ENCODE data around the gene FLVCR1. TPM values are rescaled to one million over a fixed set of nuclear protein-coding genes. Genes with fewer than 3 reads are reported as not detected.
"Not testable (repeated sequence)": the region's sequence is repeated elsewhere in the genome, so short reads cannot be mapped to it uniquely, and the experiment has no call there.

The FLVCR1 gene
- total RNA-seq, 2 experiments from 2014 or later, result 11.9 to 12.2 TPM

GRCh38 chr1:212903664-212904063 is 45.6 kb downstream of the FLVCR1 start:
- no peak for ATAC-seq
- CTCF ChIA-PET, result no interaction called here
- intact Hi-C loops (cut with micrococcal nuclease), result no loop called here
- Mint-ChIP-seq H3K27ac (no peak overlapping the region), H3K36me3 (ENCODE audit: low read depth) (peaks cover 23% of the 10 kb centered on the region), H3K9me3 (peaks cover 12% of the 10 kb centered on the region), H3K27me3 (no peaks in the 10 kb centered on the region), H3K4me1 (ENCODE audit: low read depth) (no peaks in the 10 kb centered on the region), H3K4me3 (no peak overlapping the region)
- DNase-seq, result no peak
- POLR2A ChIA-PET, result no interaction called here
- TF ChIP-seq CTCF (IDR thresholded peaks at IDR 0.05), result no peak

DNA sequence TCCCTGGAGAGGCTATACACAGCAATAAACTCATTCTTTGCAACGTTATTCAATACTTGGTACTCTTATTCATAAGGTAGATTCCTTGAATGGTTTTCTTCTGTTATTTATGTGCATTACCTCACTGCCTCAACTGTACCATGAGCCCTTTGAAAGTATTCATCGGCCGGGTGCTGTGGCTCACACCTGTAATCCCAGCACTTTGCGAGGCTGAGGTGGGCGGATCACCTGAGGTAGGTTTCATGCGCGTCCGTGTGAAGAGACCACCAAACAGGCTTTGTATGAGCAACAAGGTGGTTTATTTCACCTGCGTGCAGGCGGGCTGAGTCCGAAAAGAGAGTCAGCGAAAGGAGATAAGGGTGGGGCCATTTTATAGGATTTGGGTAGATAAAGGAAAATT is 50.0 kb downstream of the FLVCR1 start:
- H3K27ac Mint-ChIP-seq, POLR2A ChIA-PET, ATAC-seq: not testable (repeated sequence)

DNA sequence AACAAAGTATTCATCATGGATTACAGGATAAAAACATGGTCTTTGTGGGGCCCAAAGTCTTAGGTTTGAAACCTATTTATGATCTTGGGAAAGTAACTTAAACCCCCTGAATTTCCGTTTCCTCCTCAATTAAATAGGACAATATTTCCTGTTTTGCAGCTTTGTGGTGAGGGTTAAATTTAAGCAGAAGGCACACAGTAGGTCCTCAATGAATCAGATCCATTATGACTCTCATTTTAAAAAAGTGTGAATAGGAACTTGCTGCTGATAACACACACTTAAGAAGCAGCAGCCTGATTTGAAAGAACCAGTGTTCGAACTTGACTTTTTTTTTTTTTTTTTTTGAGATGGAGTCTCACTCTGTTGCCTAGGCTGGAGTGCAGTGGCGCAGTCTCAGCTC is 50.9 kb downstream of the FLVCR1 start:
- DNase-seq, result no peak
- Mint-ChIP-seq H3K4me1 (ENCODE audit: low read depth) (no peaks in the 10 kb centered on the region), H3K9me3 (peaks cover 1% of the 10 kb centered on the region), H3K27ac (no peak overlapping the region), H3K27me3 (no peaks in the 10 kb centered on the region), H3K4me3 (no peak overlapping the region), H3K36me3 (ENCODE audit: low read depth) (no peaks in the 10 kb centered on the region)
- no peak for TF ChIP-seq CTCF (IDR thresholded peaks at IDR 0.05)
- CTCF ChIA-PET, result no interaction called here
- no peak for ATAC-seq
- POLR2A ChIA-PET, result no interaction called here
- intact Hi-C loops (cut with micrococcal nuclease), result no loop called here

More for the DNA sequence above, 50.0 kb downstream of the FLVCR1 start:
- H3K4me1 Mint-ChIP-seq (ENCODE audit: low read depth); H3K36me3 Mint-ChIP-seq (ENCODE audit: low read depth); CTCF ChIA-PET; intact Hi-C loops (cut with micrococcal nuclease); DNase-seq; H3K4me3 Mint-ChIP-seq; H3K27me3 Mint-ChIP-seq; H3K9me3 Mint-ChIP-seq: not testable (repeated sequence)

DNA sequence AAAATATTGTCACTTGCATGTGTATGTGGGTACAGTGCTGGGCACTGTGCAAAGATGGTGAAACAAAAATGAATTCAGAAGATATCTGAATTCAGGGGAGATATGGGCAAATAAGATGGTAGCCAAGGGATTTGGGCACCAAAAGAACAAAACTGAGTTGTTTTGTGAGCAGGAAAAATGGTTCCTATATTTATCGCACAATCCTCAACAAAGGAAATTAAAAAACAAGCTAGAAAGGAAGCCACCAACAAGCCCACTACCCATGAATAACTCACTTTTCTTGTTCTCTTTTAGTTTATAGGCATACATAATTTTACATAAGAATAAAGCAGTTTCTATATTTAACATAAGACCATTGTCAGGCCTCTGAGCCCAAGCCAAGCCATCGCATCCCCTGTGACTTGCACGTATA is 51.6 kb downstream of the FLVCR1 start:
- no peaks in the 10 kb centered on the region for H3K27me3 Mint-ChIP-seq
- no peaks in the 10 kb centered on the region for H3K4me1 Mint-ChIP-seq (ENCODE audit: low read depth)
- DNase-seq (no peak), ATAC-seq (no peak)
- peaks cover 1% of the 10 kb centered on the region for H3K9me3 Mint-ChIP-seq
- intact Hi-C loops (cut with micrococcal nuclease), result no loop called here
- POLR2A ChIA-PET, result no interaction called here
- TF ChIP-seq CTCF (IDR thresholded peaks at IDR 0.05), result no peak
- no peak overlapping the region for H3K27ac Mint-ChIP-seq
- H3K4me3 Mint-ChIP-seq, result no peak overlapping the region
- H3K36me3 Mint-ChIP-seq (ENCODE audit: low read depth), result no peaks in the 10 kb centered on the region
- CTCF ChIA-PET, result no interaction called here

DNA sequence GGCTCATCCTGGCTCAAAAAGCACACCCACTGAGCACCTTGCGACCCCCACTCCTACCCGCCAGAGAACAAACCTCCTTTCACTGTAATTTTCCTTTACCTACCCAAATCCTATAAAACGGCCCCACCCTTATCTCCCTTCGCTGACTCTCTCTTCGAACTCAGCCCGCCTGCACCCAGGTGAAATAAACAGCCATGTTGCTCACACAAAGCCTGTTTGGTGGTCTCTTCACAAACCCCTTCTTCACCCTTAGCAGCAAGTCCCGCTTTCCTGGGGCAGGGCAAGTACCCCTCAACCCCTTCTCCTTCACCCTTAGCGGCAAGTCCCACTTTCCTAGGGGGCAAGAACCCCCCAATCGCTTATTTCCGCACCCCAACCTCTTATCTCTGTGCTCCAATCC is 52.1 kb downstream of the FLVCR1 start:
- H3K4me1 Mint-ChIP-seq (ENCODE audit: low read depth); H3K36me3 Mint-ChIP-seq (ENCODE audit: low read depth); H3K27me3 Mint-ChIP-seq; H3K4me3 Mint-ChIP-seq; CTCF ChIA-PET; H3K27ac Mint-ChIP-seq; H3K9me3 Mint-ChIP-seq; intact Hi-C loops (cut with micrococcal nuclease); DNase-seq; POLR2A ChIA-PET; ATAC-seq: not testable (repeated sequence)

GRCh38 chr1:212913638-212914037 is 55.6 kb downstream of the FLVCR1 start:
- H3K9me3 Mint-ChIP-seq; H3K36me3 Mint-ChIP-seq (ENCODE audit: low read depth); H3K27me3 Mint-ChIP-seq; CTCF ChIA-PET; ATAC-seq; DNase-seq; H3K4me3 Mint-ChIP-seq; POLR2A ChIA-PET; intact Hi-C loops (cut with micrococcal nuclease); H3K27ac Mint-ChIP-seq; H3K4me1 Mint-ChIP-seq (ENCODE audit: low read depth): not testable (repeated sequence)

DNA sequence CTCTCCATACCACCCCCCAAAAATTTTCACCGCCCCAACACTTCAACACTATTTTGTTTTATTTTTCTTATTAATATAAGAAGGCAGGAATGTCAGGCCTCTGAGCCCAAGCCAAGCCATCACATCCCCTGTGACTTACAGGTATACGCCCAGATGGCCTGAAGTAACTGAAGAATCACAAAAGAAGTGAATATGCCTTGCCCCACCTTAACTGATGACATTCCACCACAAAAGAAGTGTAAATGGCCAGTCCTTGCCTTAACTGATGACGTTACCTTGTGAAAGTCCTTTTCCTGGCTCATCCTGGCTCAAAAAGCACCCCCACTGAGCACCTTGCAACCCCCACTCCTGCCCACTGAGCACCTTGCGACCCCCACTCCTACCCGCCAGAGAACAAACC is 56.0 kb downstream of the FLVCR1 start:
- H3K36me3 Mint-ChIP-seq (ENCODE audit: low read depth); H3K27me3 Mint-ChIP-seq; POLR2A ChIA-PET; DNase-seq; H3K27ac Mint-ChIP-seq; H3K4me3 Mint-ChIP-seq; intact Hi-C loops (cut with micrococcal nuclease); ATAC-seq; H3K9me3 Mint-ChIP-seq; CTCF ChIA-PET; H3K4me1 Mint-ChIP-seq (ENCODE audit: low read depth): not testable (repeated sequence)
